ENCODE results near the gene KLHDC7A. TPM values are rescaled to one million over a fixed set of nuclear protein-coding genes. Genes with fewer than 3 reads are reported as not detected.

KLHDC7A gene
- 1.2 to 2.2 TPM (median 1.4 TPM) in 5 replicates for total RNA-seq (2022; extraction: Qiagen RNA extraction)

DNA sequence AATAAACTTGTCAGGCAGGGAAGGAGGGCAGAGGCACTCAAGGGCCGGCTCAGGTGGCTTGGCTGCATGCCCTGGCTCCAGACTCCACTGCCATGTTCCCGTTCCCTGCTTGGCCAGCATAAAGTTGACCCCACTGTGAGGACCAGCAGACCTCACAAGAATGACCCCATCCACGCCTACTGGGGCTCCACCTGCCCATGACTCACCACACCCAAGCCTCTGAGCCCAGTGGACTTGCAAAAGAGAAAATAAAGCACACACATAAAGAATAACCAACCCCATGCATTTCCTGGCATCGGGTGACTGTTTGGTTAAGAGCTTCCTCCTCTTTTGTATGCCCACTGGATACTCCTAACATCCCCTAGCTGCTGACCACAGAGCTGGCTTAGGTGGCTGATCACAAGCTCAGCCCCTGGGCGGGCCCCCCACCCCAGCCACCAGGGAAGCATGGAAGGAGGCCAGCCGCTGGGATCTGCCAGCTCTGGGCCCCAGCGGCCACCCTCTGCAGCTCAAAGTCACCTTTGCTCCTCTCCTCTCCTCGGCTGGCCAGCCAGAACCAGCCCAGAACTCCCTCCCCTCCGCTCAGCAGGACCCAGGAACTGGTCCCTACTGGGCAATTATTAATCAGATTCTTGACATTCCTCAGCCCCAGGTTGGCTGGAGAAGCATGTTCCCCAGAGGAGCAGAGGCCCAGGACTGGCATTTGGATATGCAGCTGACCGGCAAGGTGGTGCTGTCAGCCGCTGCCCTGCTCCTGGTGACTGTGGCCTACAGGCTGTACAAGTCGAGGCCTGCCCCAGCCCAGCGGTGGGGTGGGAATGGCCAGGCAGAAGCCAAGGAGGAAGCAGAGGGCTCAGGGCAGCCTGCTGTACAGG is at the start of gene KLHDC7A:
TSS of gene KLHDC7A (plus strand) at position 616 of the 875 bp plus-strand sequence. CDS start at position 668, 52 bp downstream.

Other genes starting within 250 kb of the KLHDC7A start
- gene PAX7, start 149.9 kb downstream of the KLHDC7A start, total RNA-seq (2022; extraction: Qiagen RNA extraction), result 0.57 to 1.1 TPM (median 0.74 TPM) in 5 replicates

All from A549 treated with Mapracorat at 1 μM for 4 hours (cell line).